ENCODE measurements around the gene GPR37.

Gene GPR37

GRCh38 chr7:124724079-124724478 lies 41.5 kb downstream of the GPR37 start:
- no peak for ATAC-seq

- ATAC-seq: no peak
Measured at GRCh38 chr7:124723012-124723411, 42.6 kb downstream of the GPR37 start.

GRCh38 chr7:124722292-124722691 lies 43.3 kb downstream of the GPR37 start:
- ATAC-seq: no peak

- no peak for ATAC-seq
Measured at GRCh38 chr7:124720195-124720594, 45.4 kb downstream of the GPR37 start.

- ATAC-seq: no peak
Measured at GRCh38 chr7:124718032-124718766, 47.4 kb downstream of the GPR37 start.

GRCh38 chr7:124716894-124717293 lies 48.7 kb downstream of the GPR37 start:
- ATAC-seq: no peak

GRCh38 chr7:124713086-124713485 lies 52.5 kb downstream of the GPR37 start:
- ATAC-seq: no peak

- no peak for ATAC-seq
Measured at GRCh38 chr7:124712017-124712416, 53.6 kb downstream of the GPR37 start.

GRCh38 chr7:124702385-124702784 lies 63.2 kb downstream of the GPR37 start:
- ATAC-seq: no peak

GRCh38 chr7:124701955-124702354 lies 63.6 kb downstream of the GPR37 start:
- no peak for ATAC-seq

GRCh38 chr7:124700655-124701054 lies 64.9 kb downstream of the GPR37 start:
- ATAC-seq: no peak

GRCh38 chr7:124698964-124699363 lies 66.6 kb downstream of the GPR37 start:
- ATAC-seq: no peak

GRCh38 chr7:124697746-124698145 lies 67.8 kb downstream of the GPR37 start:
- no peak for ATAC-seq
